ENCODE results near the gene CXCL3. TPM values are rescaled to one million over a fixed set of nuclear protein-coding genes. Genes with fewer than 3 reads are reported as not detected.

The CXCL3 gene
- total and polyA plus RNA-seq, 2 experiments from 2014 or later = 3.6 to 19.5 TPM

DNA sequence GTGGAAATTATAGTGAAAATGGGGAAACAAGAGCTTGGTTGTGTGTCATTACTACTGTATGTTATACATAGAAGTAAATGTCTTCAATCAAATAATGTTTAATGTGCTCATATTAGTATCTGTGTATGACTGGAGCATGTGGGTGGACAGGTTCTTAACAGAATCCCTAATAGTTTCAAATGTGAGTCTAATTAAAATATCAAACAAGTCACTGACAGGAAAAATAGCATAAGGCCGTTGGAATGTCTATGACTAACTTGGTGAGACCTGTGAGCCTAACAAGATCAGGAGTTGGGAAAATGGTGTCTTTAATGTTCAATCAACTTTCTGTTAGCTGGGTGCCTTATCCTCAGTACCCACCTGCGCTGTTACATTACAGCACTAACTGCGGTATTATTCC, 6.2 kb upstream of the CXCL3 start:
- H3K4me2 ChIP-seq = no peak overlapping the region
- no peaks in the 10 kb centered on the region for H3K79me2 ChIP-seq (replicated peaks; ENCODE audit: insufficient read depth)
- TF ChIP-seq, protein P1, sequence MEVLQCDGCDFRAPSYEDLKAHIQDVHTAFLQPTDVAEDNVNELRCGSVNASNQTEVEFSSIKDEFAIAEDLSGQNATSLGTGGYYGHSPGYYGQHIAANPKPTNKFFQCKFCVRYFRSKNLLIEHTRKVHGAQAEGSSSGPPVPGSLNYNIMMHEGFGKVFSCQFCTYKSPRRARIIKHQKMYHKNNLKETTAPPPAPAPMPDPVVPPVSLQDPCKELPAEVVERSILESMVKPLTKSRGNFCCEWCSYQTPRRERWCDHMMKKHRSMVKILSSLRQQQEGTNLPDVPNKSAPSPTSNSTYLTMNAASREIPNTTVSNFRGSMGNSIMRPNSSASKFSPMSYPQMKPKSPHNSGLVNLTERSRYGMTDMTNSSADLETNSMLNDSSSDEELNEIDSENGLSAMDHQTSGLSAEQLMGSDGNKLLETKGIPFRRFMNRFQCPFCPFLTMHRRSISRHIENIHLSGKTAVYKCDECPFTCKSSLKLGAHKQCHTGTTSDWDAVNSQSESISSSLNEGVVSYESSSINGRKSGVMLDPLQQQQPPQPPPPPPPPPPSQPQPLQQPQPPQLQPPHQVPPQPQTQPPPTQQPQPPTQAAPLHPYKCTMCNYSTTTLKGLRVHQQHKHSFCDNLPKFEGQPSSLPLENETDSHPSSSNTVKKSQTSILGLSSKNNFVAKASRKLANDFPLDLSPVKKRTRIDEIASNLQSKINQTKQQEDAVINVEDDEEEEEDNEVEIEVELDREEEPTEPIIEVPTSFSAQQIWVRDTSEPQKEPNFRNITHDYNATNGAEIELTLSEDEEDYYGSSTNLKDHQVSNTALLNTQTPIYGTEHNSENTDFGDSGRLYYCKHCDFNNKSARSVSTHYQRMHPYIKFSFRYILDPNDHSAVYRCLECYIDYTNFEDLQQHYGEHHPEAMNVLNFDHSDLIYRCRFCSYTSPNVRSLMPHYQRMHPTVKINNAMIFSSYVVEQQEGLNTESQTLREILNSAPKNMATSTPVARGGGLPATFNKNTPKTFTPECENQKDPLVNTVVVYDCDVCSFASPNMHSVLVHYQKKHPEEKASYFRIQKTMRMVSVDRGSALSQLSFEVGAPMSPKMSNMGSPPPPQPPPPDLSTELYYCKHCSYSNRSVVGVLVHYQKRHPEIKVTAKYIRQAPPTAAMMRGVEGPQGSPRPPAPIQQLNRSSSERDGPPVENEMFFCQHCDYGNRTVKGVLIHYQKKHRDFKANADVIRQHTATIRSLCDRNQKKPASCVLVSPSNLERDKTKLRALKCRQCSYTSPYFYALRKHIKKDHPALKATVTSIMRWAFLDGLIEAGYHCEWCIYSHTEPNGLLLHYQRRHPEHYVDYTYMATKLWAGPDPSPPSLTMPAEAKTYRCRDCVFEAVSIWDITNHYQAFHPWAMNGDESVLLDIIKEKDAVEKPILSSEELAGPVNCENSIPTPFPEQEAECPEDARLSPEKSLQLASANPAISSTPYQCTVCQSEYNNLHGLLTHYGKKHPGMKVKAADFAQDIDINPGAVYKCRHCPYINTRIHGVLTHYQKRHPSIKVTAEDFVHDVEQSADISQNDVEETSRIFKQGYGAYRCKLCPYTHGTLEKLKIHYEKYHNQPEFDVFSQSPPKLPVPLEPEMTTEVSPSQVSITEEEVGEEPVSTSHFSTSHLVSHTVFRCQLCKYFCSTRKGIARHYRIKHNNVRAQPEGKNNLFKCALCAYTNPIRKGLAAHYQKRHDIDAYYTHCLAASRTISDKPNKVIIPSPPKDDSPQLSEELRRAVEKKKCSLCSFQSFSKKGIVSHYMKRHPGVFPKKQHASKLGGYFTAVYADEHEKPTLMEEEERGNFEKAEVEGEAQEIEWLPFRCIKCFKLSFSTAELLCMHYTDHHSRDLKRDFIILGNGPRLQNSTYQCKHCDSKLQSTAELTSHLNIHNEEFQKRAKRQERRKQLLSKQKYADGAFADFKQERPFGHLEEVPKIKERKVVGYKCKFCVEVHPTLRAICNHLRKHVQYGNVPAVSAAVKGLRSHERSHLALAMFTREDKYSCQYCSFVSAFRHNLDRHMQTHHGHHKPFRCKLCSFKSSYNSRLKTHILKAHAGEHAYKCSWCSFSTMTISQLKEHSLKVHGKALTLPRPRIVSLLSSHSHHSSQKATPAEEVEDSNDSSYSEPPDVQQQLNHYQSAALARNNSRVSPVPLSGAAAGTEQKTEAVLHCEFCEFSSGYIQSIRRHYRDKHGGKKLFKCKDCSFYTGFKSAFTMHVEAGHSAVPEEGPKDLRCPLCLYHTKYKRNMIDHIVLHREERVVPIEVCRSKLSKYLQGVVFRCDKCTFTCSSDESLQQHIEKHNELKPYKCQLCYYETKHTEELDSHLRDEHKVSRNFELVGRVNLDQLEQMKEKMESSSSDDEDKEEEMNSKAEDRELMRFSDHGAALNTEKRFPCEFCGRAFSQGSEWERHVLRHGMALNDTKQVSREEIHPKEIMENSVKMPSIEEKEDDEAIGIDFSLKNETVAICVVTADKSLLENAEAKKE (CRISPR knock-in tag; IDR thresholded peaks at IDR 0.05) = no peak
- TF ChIP-seq JUNB (IDR thresholded peaks at IDR 0.05; ENCODE audit: unreplicated experiment) = no peak
- TF ChIP-seq, protein P2, sequence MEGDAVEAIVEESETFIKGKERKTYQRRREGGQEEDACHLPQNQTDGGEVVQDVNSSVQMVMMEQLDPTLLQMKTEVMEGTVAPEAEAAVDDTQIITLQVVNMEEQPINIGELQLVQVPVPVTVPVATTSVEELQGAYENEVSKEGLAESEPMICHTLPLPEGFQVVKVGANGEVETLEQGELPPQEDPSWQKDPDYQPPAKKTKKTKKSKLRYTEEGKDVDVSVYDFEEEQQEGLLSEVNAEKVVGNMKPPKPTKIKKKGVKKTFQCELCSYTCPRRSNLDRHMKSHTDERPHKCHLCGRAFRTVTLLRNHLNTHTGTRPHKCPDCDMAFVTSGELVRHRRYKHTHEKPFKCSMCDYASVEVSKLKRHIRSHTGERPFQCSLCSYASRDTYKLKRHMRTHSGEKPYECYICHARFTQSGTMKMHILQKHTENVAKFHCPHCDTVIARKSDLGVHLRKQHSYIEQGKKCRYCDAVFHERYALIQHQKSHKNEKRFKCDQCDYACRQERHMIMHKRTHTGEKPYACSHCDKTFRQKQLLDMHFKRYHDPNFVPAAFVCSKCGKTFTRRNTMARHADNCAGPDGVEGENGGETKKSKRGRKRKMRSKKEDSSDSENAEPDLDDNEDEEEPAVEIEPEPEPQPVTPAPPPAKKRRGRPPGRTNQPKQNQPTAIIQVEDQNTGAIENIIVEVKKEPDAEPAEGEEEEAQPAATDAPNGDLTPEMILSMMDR (conservative IDR thresholded peaks at IDR 0.05; ENCODE audit: low read depth in 2 of 2) = no peak
- no peak for TF ChIP-seq POLR2AphosphoS5 (IDR thresholded peaks at IDR 0.05; ENCODE audit: low read depth)
- no peak for TF ChIP-seq NANOG (IDR thresholded peaks at IDR 0.05; ENCODE audit: borderline replicate concordance)
- no peak for TF ChIP-seq CREB1 (CRISPR knock-in tag; IDR thresholded peaks at IDR 0.05; ENCODE audit: low read depth)
- no peak for TF ChIP-seq EZH2 (IDR thresholded peaks at IDR 0.05; ENCODE audit: low read depth, unreplicated experiment)
- TF ChIP-seq STAT1 (IDR thresholded peaks at IDR 0.05; ENCODE audit: unreplicated experiment) = no peak
- TF ChIP-seq ETS1 (IDR thresholded peaks at IDR 0.05) = no peak
- no peak for TF ChIP-seq ZNF331 (CRISPR knock-in tag; IDR thresholded peaks at IDR 0.05; ENCODE audit: low read depth)
- TF ChIP-seq, protein P3, sequence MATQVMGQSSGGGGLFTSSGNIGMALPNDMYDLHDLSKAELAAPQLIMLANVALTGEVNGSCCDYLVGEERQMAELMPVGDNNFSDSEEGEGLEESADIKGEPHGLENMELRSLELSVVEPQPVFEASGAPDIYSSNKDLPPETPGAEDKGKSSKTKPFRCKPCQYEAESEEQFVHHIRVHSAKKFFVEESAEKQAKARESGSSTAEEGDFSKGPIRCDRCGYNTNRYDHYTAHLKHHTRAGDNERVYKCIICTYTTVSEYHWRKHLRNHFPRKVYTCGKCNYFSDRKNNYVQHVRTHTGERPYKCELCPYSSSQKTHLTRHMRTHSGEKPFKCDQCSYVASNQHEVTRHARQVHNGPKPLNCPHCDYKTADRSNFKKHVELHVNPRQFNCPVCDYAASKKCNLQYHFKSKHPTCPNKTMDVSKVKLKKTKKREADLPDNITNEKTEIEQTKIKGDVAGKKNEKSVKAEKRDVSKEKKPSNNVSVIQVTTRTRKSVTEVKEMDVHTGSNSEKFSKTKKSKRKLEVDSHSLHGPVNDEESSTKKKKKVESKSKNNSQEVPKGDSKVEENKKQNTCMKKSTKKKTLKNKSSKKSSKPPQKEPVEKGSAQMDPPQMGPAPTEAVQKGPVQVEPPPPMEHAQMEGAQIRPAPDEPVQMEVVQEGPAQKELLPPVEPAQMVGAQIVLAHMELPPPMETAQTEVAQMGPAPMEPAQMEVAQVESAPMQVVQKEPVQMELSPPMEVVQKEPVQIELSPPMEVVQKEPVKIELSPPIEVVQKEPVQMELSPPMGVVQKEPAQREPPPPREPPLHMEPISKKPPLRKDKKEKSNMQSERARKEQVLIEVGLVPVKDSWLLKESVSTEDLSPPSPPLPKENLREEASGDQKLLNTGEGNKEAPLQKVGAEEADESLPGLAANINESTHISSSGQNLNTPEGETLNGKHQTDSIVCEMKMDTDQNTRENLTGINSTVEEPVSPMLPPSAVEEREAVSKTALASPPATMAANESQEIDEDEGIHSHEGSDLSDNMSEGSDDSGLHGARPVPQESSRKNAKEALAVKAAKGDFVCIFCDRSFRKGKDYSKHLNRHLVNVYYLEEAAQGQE (IDR thresholded peaks at IDR 0.05; ENCODE audit: unreplicated experiment) = no peak
- no peak for TF ChIP-seq ZNF114 (CRISPR knock-in tag; IDR thresholded peaks at IDR 0.05)
- TF ChIP-seq EZH2phosphoT487 (IDR thresholded peaks at IDR 0.05; ENCODE audit: unreplicated experiment) = no peak
- no peaks in the 10 kb centered on the region for H3K27me3 Mint-ChIP-seq (ENCODE audit: insufficient read depth, low read depth, poor library complexity)
- no peak overlapping the region for H3K27ac Mint-ChIP-seq
- no peaks in the 10 kb centered on the region for H3K27me3 ChIP-seq (ENCODE audit: insufficient read depth)
- no peak overlapping the region for H3K4me3 ChIP-seq
- H3K4me1 Mint-ChIP-seq = peaks cover 13% of the 10 kb centered on the region; the same call in 2 of the 3 replicates
- H3K9me3 Mint-ChIP-seq = peaks cover 16% of the 10 kb centered on the region; the same call in 1 of the 3 replicates
- H3F3A ChIP-seq (replicated peaks; ENCODE audit: low read depth) = no peaks in the 10 kb centered on the region
- H4K20me1 ChIP-seq (replicated peaks; ENCODE audit: insufficient read depth) = no peaks in the 10 kb centered on the region
- H3K36me3 Mint-ChIP-seq (ENCODE audit: low read depth) = no peaks in the 10 kb centered on the region; the same call in 2 of the 3 replicates
- peaks cover 4% of the 10 kb centered on the region for H3K4me1 ChIP-seq (ENCODE audit: insufficient read depth)
- no peak overlapping the region for H2AFZ ChIP-seq
- ATAC-seq = no peak
- no peak for DNase-seq (ENCODE audit: low spot score)
- no peak overlapping the region for H3K4me3 Mint-ChIP-seq
- H3K27ac ChIP-seq (ENCODE audit: low read depth) = no peak overlapping the region
- no peaks in the 10 kb centered on the region for H3K36me3 ChIP-seq (ENCODE audit: insufficient read depth)
- no peaks in the 10 kb centered on the region for H3K9me2 ChIP-seq (ENCODE audit: insufficient read depth)

Data from GM23338 (cell line).